Measurements from ENCODE around the gene NPL. TPM values are rescaled to one million over a fixed set of nuclear protein-coding genes. Genes with fewer than 3 reads are reported as not detected.

The NPL gene
- total RNA-seq, 3 donors from 2014 or later (not counting 1 experiment from before 2014, with no cell fraction given) = 5.2 to 10.6 (median 6.8) TPM

- intact Hi-C loops (cut with micrococcal nuclease) = no loop called here
- H3K9me3 Mint-ChIP-seq = no peaks in the 10 kb centered on the region
- H3K4me1 Mint-ChIP-seq = no peaks in the 10 kb centered on the region
- no peak for ATAC-seq
- no peaks in the 10 kb centered on the region for H3K4me1 ChIP-seq (ENCODE audit: control insufficient read depth, insufficient read depth, low read length)
- H3K27me3 ChIP-seq (ENCODE audit: control insufficient read depth, insufficient read depth, low read length) = no peaks in the 10 kb centered on the region
- H3K4me3 Mint-ChIP-seq = no peak overlapping the region
- H3K9me3 ChIP-seq (ENCODE audit: control insufficient read depth, insufficient read depth, low read length) = no peaks in the 10 kb centered on the region
- H3K27ac ChIP-seq (ENCODE audit: low read length) = no peak overlapping the region
- no peak for TF ChIP-seq CTCF (IDR thresholded peaks at IDR 0.05)
- H3K4me3 ChIP-seq (ENCODE audit: low read length) = no peak overlapping the region
- no peaks in the 10 kb centered on the region for H3K36me3 ChIP-seq (ENCODE audit: control insufficient read depth, insufficient read depth, low read length)
- no peak overlapping the region for H3K27ac Mint-ChIP-seq
- H3K36me3 Mint-ChIP-seq = no peaks in the 10 kb centered on the region
- WGBS (ENCODE audit: insufficient coverage) = 82% methylated on average over 2 of the region's 2 CpGs
- peaks cover 20 to 36% of the 10 kb centered on the region in 2 donors for H3K27me3 Mint-ChIP-seq (ENCODE audit: low read depth in 2 of 2)
- no peak for DNase-seq
These were observed 23.5 kb upstream of the NPL start for GRCh38 chr1:182766050-182766449.

GRCh38 chr1:182766881-182767645, 22.5 kb upstream of the NPL start:
- Histone ChIP-seq H3K27me3 (ENCODE audit: control insufficient read depth, insufficient read depth, low read length) (no peaks in the 10 kb centered on the region), H3K4me1 (ENCODE audit: control insufficient read depth, insufficient read depth, low read length) (no peaks in the 10 kb centered on the region), H3K9me3 (ENCODE audit: control insufficient read depth, insufficient read depth, low read length) (no peaks in the 10 kb centered on the region), H3K4me3 (ENCODE audit: low read length) (no peak overlapping the region), H3K27ac (ENCODE audit: low read length) (no peak overlapping the region), H3K36me3 (ENCODE audit: control insufficient read depth, insufficient read depth, low read length) (no peaks in the 10 kb centered on the region)
- Mint-ChIP-seq H3K36me3 (no peaks in the 10 kb centered on the region), H3K4me3 (no peak overlapping the region), H3K9me3 (no peaks in the 10 kb centered on the region), H3K4me1 (no peaks in the 10 kb centered on the region), H3K27ac (no peak overlapping the region), H3K27me3 (ENCODE audit: low read depth in 2 of 2) (peaks cover 25 to 46% of the 10 kb centered on the region in 2 donors)
- ATAC-seq = no peak
- WGBS (ENCODE audit: insufficient coverage) = 92% methylated on average over 3 of the region's 4 CpGs
- no peak for TF ChIP-seq CTCF (IDR thresholded peaks at IDR 0.05)
- intact Hi-C loops (cut with micrococcal nuclease) = no loop called here
- DNase-seq = no peak

- Mint-ChIP-seq H3K27me3 (ENCODE audit: low read depth in 2 of 2) (peaks cover 27 to 48% of the 10 kb centered on the region in 2 donors), H3K4me1 (no peaks in the 10 kb centered on the region), H3K36me3 (no peaks in the 10 kb centered on the region), H3K27ac (no peak overlapping the region), H3K4me3 (no peak overlapping the region), H3K9me3 (no peaks in the 10 kb centered on the region)
- intact Hi-C loops (cut with micrococcal nuclease) = no loop called here
- H3K27ac ChIP-seq (ENCODE audit: low read length) = no peak overlapping the region
- DNase-seq (no peak), ATAC-seq (no peak)
- no peak overlapping the region for H3K4me3 ChIP-seq (ENCODE audit: low read length)
- no peaks in the 10 kb centered on the region for H3K27me3 ChIP-seq (ENCODE audit: control insufficient read depth, insufficient read depth, low read length)
- TF ChIP-seq CTCF (IDR thresholded peaks at IDR 0.05) = no peak
- H3K4me1 ChIP-seq (ENCODE audit: control insufficient read depth, insufficient read depth, low read length) = no peaks in the 10 kb centered on the region
- WGBS (ENCODE audit: insufficient coverage) = 86% methylated on average over 1 of the region's 2 CpGs
- no peaks in the 10 kb centered on the region for H3K9me3 ChIP-seq (ENCODE audit: control insufficient read depth, insufficient read depth, low read length)
- H3K36me3 ChIP-seq (ENCODE audit: control insufficient read depth, insufficient read depth, low read length) = no peaks in the 10 kb centered on the region
These were observed 20.6 kb upstream of the NPL start for GRCh38 chr1:182768963-182769362.

GRCh38 chr1:182770232-182770631, 19.3 kb upstream of the NPL start:
- H3K36me3 ChIP-seq (ENCODE audit: control insufficient read depth, insufficient read depth, low read length) = no peaks in the 10 kb centered on the region
- H3K4me1 ChIP-seq (ENCODE audit: control insufficient read depth, insufficient read depth, low read length) = no peaks in the 10 kb centered on the region
- no peaks in the 10 kb centered on the region for H3K27me3 ChIP-seq (ENCODE audit: control insufficient read depth, insufficient read depth, low read length)
- intact Hi-C loops (cut with micrococcal nuclease) = no loop called here
- Mint-ChIP-seq H3K27ac (no peak overlapping the region), H3K36me3 (no peaks in the 10 kb centered on the region), H3K9me3 (no peaks in the 10 kb centered on the region), H3K4me1 (no peaks in the 10 kb centered on the region), H3K27me3 (ENCODE audit: low read depth in 2 of 2) (peaks cover 31 to 48% of the 10 kb centered on the region in 2 donors), H3K4me3 (no peak overlapping the region)
- no peak overlapping the region for H3K27ac ChIP-seq (ENCODE audit: low read length)
- WGBS (ENCODE audit: insufficient coverage) = 85% methylated on average over 2 of the region's 2 CpGs
- TF ChIP-seq CTCF (IDR thresholded peaks at IDR 0.05) = no peak
- DNase-seq (no peak), ATAC-seq (no peak)
- H3K4me3 ChIP-seq (ENCODE audit: low read length) = no peak overlapping the region
- H3K9me3 ChIP-seq (ENCODE audit: control insufficient read depth, insufficient read depth, low read length) = no peaks in the 10 kb centered on the region

All from natural killer cell (primary cell).